B cell (primary cell): ENCODE measurements around the gene PGA4. TPM values are rescaled to one million over a fixed set of nuclear protein-coding genes. Genes with fewer than 3 reads are reported as not detected.
"Not testable (repeated sequence)": the region's sequence is repeated elsewhere in the genome, so short reads cannot be mapped to it uniquely, and the experiment has no call there.

Source experiments
- ATAC-seq: fragments of 200-7000 bp; cut with Tn5 transposase; one replicate; pipeline ENCODE4 v1.10.0; 2021; ENCODE audit warnings: low read depth, mild to moderate bottlenecking, moderate number of reproducible peaks, moderate library complexity
- CTCF ChIA-PET: fragments of 350-600 bp; sonication (Branson Sonifier 250); formaldehyde crosslinking; loops from one replicate; lab custom pipeline; 2021; ENCODE audit warnings: antibody characterized with exemption, inconsistent platforms; lab: Charles Lee
- POLR2A ChIA-PET: fragments of 350-600 bp; sonication (Branson Sonifier 250); formaldehyde crosslinking; loops from one replicate; lab custom pipeline; 2021; ENCODE audit warnings: antibody characterized with exemption; lab: Charles Lee
- DNase-seq: peaks from one replicate; pipeline ENCODE4 v3.0.0; 2013
- H2AFZ ChIP-seq: 2 replicates; pipeline ENCODE4 v1.6.1; 2012; ENCODE audit warnings: mild to moderate bottlenecking, low read depth, low read length; ENCODE audit not compliant: insufficient read depth, poor library complexity, severe bottlenecking
- H3K27ac ChIP-seq, 2 donors: 1 replicate in 1 of 2; 2 replicates in 1 of 2; pipeline ENCODE4 v1.5.1; 2012 to 2013; ENCODE audit warnings: low read length in 2 of 2, mild to moderate bottlenecking in 2 of 2, moderate library complexity in 1 of 2
- H3K27me3 ChIP-seq, 4 experiments: fragments of 200-600 bp in 1 of 4; sonication (generic) in 1 of 4; replicated peaks in 1 of 4; 1 replicate in 2 of 4; 2 replicates in 2 of 4; pipeline versions ENCODE4 v1.6.1 to v1.7.0; 2013 to 2016; ENCODE audit warnings: low read length in 3 of 4, mild to moderate bottlenecking in 2 of 4, mixed read lengths in 1 of 4, moderate library complexity in 1 of 4; ENCODE audit not compliant: insufficient read depth in 4 of 4, control insufficient read depth in 3 of 4; ENCODE audit errors: control extremely low read depth in 1 of 4
- H3K36me3 ChIP-seq, 2 experiments: replicated peaks in 1 of 2; 1 replicate in 1 of 2; 2 replicates in 1 of 2; pipeline versions ENCODE4 v1.6.1 to v1.7.1; 2013; ENCODE audit warnings: low read length in 1 of 2; ENCODE audit not compliant: insufficient read depth in 2 of 2, control insufficient read depth in 1 of 2; ENCODE audit errors: control extremely low read depth in 1 of 2, extremely low read depth in 1 of 2
- H3K4me1 ChIP-seq, 2 donors: fragments of 200-600 bp in 1 of 2; sonication (generic) in 1 of 2; 1 replicate in 1 of 2; 2 replicates in 1 of 2; pipeline versions ENCODE4 v1.5.1 to v1.6.1; 2013 to 2017; ENCODE audit warnings: low read length in 2 of 2; ENCODE audit not compliant: control insufficient read depth in 2 of 2, insufficient read depth in 2 of 2
- H3K4me2 ChIP-seq: replicated peaks from 2 replicates; pipeline ENCODE3; 2012; ENCODE audit warnings: mild to moderate bottlenecking, low read depth, low read length; ENCODE audit not compliant: poor library complexity, severe bottlenecking
- H3K4me3 ChIP-seq, 5 experiments: fragments of 200-600 bp in 1 of 5; sonication (generic) in 1 of 5; 1 replicate in 3 of 5; 2 replicates in 2 of 5; pipeline versions ENCODE4 v1.5.1 to v1.7.0; 2011 to 2016; ENCODE audit warnings: low read length in 4 of 5, mild to moderate bottlenecking in 4 of 5, low read depth in 2 of 5, control low read depth in 1 of 5, moderate library complexity in 1 of 5; ENCODE audit not compliant: insufficient read depth in 1 of 5; ENCODE audit errors: control extremely low read depth in 1 of 5, extremely low read depth in 1 of 5
- H3K79me2 ChIP-seq: fragments of 200-600 bp; sonication (generic); one replicate; pipeline ENCODE4 v1.6.0; 2016; ENCODE audit warnings: low read length; ENCODE audit not compliant: control insufficient read depth, insufficient read depth
- H3K9ac ChIP-seq: fragments of 200-600 bp; sonication (generic); 2 replicates; pipeline ENCODE4 v1.6.1; 2017; ENCODE audit warnings: mild to moderate bottlenecking, low read length, moderate library complexity
- H3K9me3 ChIP-seq, 3 donors: one replicate each; pipeline versions ENCODE4 v1.6.1 to v1.7.1; 2013; ENCODE audit warnings: low read length in 2 of 3; ENCODE audit not compliant: control insufficient read depth in 2 of 3, insufficient read depth in 1 of 3; ENCODE audit errors: control extremely low read depth in 1 of 3
- H4K20me1 ChIP-seq: 2 replicates; pipeline ENCODE4 v1.6.0; 2012; ENCODE audit warnings: mild to moderate bottlenecking, low read length; ENCODE audit not compliant: insufficient read depth, control insufficient read depth, poor library complexity, severe bottlenecking
- H3K27ac Mint-ChIP-seq: one replicate; pipeline ENCODE4 v1.8.0; 2021; ENCODE audit warnings: mixed read lengths
- H3K27me3 Mint-ChIP-seq: one replicate; pipeline ENCODE4 v1.8.0; 2021; ENCODE audit warnings: mixed read lengths
- H3K4me1 Mint-ChIP-seq: one replicate; pipeline ENCODE4 v1.8.0; 2021; ENCODE audit warnings: mixed read lengths
- H3K4me3 Mint-ChIP-seq: one replicate; pipeline ENCODE4 v1.8.0; 2021; ENCODE audit warnings: mixed read lengths
- H3K9me3 Mint-ChIP-seq: one replicate; pipeline ENCODE4 v1.8.0; 2022; ENCODE audit warnings: mixed read lengths; ENCODE audit not compliant: insufficient read depth
- WGBS: methylation state at CpG from one replicate; pipeline ENCODE4 v1.1.5; 2013; ENCODE audit warnings: missing lambda C conversion rate; ENCODE audit not compliant: insufficient coverage; 5-methylcytosine and 5-hydroxymethylcytosine counted together
- intact Hi-C: fragments of 100-400 bp; cut with micrococcal nuclease; formaldehyde crosslinking; loops from one replicate; pipeline ENCODE4 v1.10.0; 2022
- polyA plus RNA-seq: library from polyadenylated mRNA; depleted of rRNA; stranded (reverse); fragments of >200 nt; gene quantifications from 2 replicates; pipeline ENCODE4 v1.2.3, GENCODE V29; 2012
- total RNA-seq, 2 donors: library from RNA; stranded (reverse); fragments of 120-200 nt in 1 of 2; gene quantifications; 1 replicate in 1 of 2; 2 replicates in 1 of 2; pipeline versions ENCODE4 v1.2.3 to v1.2.4, GENCODE V29; 2013 to 2022

Gene PGA4
- total and polyA plus RNA-seq, 2 donors (not counting 1 experiment from before 2014, with no cell fraction given): not detected

DNA sequence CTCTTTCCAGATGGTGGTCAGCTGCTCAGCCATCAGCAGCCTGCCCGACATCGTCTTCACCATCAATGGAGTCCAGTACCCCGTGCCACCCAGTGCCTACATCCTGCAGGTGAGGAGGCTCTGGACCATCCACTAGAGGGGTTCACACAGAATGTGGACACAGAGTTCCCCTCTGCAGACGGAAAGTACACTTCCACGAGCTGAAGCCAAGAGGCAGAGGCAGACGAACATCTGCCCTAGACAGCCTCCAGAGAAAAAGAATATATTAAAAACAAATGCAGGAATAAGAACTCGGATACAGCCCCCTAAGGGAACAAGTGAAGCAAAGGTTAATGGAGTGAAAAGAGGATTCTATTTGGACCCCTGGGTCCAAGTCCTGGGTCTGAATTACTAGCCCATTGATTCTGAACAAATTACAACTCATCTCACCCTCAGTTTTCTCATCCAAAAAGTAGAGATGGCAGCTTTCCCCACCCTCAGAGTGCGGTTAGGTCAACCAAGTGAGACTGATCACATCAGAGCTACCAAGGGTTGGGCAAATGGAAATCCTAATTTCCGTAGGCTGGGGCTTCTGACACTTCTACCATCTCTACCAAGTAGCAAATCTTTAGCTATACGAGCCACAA, 10.7 kb upstream of the PGA4 start:
- H3K36me3 ChIP-seq, H3K4me3 ChIP-seq, H3K27ac Mint-ChIP-seq, H3K27ac ChIP-seq, DNase-seq, H3K4me1 ChIP-seq, H3K27me3 ChIP-seq, H3K9me3 Mint-ChIP-seq, H3K9ac ChIP-seq, H3K27me3 Mint-ChIP-seq, CTCF ChIA-PET, H4K20me1 ChIP-seq, H3K4me2 ChIP-seq, intact Hi-C loops, H3K4me1 Mint-ChIP-seq, H3K4me3 Mint-ChIP-seq, H3K9me3 ChIP-seq, H3K79me2 ChIP-seq, H2AFZ ChIP-seq, ATAC-seq, POLR2A ChIA-PET: not testable (repeated sequence)
- WGBS: no CpG with 5 or more reads among the region's 10 CpGs

- H3K4me3 ChIP-seq, CTCF ChIA-PET, H3K27ac Mint-ChIP-seq, H4K20me1 ChIP-seq, H3K4me3 Mint-ChIP-seq, H3K27me3 Mint-ChIP-seq, intact Hi-C loops, H3K27ac ChIP-seq, ATAC-seq, H3K9me3 ChIP-seq, H3K4me1 ChIP-seq, H2AFZ ChIP-seq, H3K79me2 ChIP-seq, H3K27me3 ChIP-seq, H3K36me3 ChIP-seq, H3K9me3 Mint-ChIP-seq, DNase-seq, H3K4me1 Mint-ChIP-seq, POLR2A ChIA-PET, H3K9ac ChIP-seq, H3K4me2 ChIP-seq: not testable (repeated sequence)
- no CpG with 5 or more reads among the region's 15 CpGs for WGBS
These were observed 9.9 kb upstream of the PGA4 start for GRCh38 chr11:61212202-61212601.

GRCh38 chr11:61213711-61214324, 8.3 kb upstream of the PGA4 start:
- H2AFZ ChIP-seq, ATAC-seq, H3K27ac ChIP-seq, H4K20me1 ChIP-seq, H3K9me3 ChIP-seq, CTCF ChIA-PET, DNase-seq, H3K27me3 Mint-ChIP-seq, H3K9me3 Mint-ChIP-seq, intact Hi-C loops, POLR2A ChIA-PET, H3K9ac ChIP-seq, H3K79me2 ChIP-seq, H3K4me3 ChIP-seq, H3K4me3 Mint-ChIP-seq, H3K27me3 ChIP-seq, H3K4me1 ChIP-seq, H3K4me2 ChIP-seq, H3K27ac Mint-ChIP-seq, H3K4me1 Mint-ChIP-seq, H3K36me3 ChIP-seq: not testable (repeated sequence)
- WGBS: no CpG with 5 or more reads among the region's 3 CpGs

- H4K20me1 ChIP-seq, H3K27ac Mint-ChIP-seq, CTCF ChIA-PET, POLR2A ChIA-PET, H3K27me3 ChIP-seq, intact Hi-C loops, H3K79me2 ChIP-seq, H3K9me3 ChIP-seq, H3K4me1 ChIP-seq, H3K9ac ChIP-seq, H3K27ac ChIP-seq, ATAC-seq, H3K4me3 ChIP-seq, H3K9me3 Mint-ChIP-seq, H2AFZ ChIP-seq, H3K4me1 Mint-ChIP-seq, H3K4me3 Mint-ChIP-seq, H3K4me2 ChIP-seq, H3K27me3 Mint-ChIP-seq, DNase-seq, H3K36me3 ChIP-seq: not testable (repeated sequence)
- WGBS: no CpG with 5 or more reads among the region's 4 CpGs
These were observed 3.8 kb upstream of the PGA4 start for GRCh38 chr11:61218306-61218705.
